ENCODE results near the gene SLIT1. TPM values are rescaled to one million over a fixed set of nuclear protein-coding genes. Genes with fewer than 3 reads are reported as not detected.
A peak's percentile ranks its signal among the peaks of the same experiment; 100 is the strongest.

SLIT1 gene
- total and polyA plus RNA-seq, 5 donors from 2014 or later = 0.32 TPM; not detected in 4

DNA sequence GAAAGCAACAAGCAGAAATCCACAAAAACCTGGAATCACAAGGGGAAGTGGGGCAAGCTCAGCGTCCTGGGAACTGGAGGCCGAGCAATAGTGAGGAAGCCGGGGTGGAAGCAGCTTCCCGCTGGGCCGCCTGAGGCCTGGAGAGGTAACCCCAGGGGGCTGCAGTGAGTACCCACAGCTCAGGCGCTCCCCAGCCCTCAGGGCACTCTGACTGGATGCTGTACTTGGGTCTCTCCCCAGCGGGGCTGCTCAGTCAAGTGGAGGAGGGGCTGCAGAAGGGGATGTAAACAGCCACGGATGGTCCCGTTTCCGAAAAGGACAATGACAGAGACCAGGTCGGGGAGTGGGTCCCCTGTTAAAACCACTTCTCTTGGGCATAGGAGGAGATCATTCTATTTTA is 50.3 kb downstream of the SLIT1 start:
- H3K4me1 ChIP-seq (ENCODE audit: control insufficient read depth, insufficient read depth, low read length, poor library complexity, severe bottlenecking) = no peaks in the 10 kb centered on the region
- no peak overlapping the region for H3K4me3 ChIP-seq (ENCODE audit: low read depth, low read length)
- no peak overlapping the region for H3K4me3 Mint-ChIP-seq
- H3K27me3 Mint-ChIP-seq = peaks cover 17% of the 10 kb centered on the region
- H3K36me3 Mint-ChIP-seq = no peaks in the 10 kb centered on the region
- no peak overlapping the region for H3K27ac Mint-ChIP-seq
- H3K36me3 ChIP-seq (ENCODE audit: control insufficient read depth, insufficient read depth, low read length) = no peaks in the 10 kb centered on the region
- no peaks in the 10 kb centered on the region for H3K9me3 ChIP-seq (ENCODE audit: control insufficient read depth in 2 of 2, low read length in 2 of 2)
- H3K9me3 Mint-ChIP-seq = no peaks in the 10 kb centered on the region
- H3K27ac ChIP-seq (ENCODE audit: insufficient read depth, low read length, poor library complexity, severe bottlenecking) = no peak overlapping the region
- peaks cover 2% of the 10 kb centered on the region for H3K27me3 ChIP-seq (ENCODE audit: control insufficient read depth, insufficient read depth, low read length)
- H3K4me1 Mint-ChIP-seq = no peaks in the 10 kb centered on the region
- no peak for ATAC-seq (ENCODE audit: low read depth in 2 of 2)
- no peak for DNase-seq

DNA sequence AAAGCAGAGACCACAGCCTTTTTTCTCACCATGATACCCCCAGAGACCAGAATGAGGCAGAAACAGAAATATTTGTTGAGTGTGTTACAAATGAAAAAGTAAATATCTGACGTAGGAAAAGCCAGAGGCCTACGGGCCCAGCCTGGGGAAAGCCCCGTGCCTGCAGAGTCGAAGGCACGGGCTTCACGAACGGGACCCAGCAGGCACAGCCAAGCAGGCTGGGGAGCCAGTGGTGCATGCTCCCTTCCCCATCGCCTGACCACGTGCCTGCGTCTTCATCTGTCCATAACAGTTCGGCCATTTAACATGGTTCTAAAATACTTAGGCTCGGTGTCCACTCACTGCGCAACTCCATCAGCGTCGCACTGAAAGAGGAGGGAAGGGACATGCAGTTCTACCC is 50.8 kb downstream of the SLIT1 start:
- Mint-ChIP-seq H3K4me3 (no peak overlapping the region), H3K36me3 (no peaks in the 10 kb centered on the region), H3K9me3 (no peaks in the 10 kb centered on the region), H3K4me1 (no peaks in the 10 kb centered on the region), H3K27me3 (peaks cover 19% of the 10 kb centered on the region), H3K27ac (no peak overlapping the region)
- DNase-seq (no peak), ATAC-seq (ENCODE audit: low read depth in 2 of 2) (no peak)
- no peak overlapping the region for H3K4me3 ChIP-seq (ENCODE audit: low read depth, low read length)
- no peaks in the 10 kb centered on the region for H3K36me3 ChIP-seq (ENCODE audit: control insufficient read depth, insufficient read depth, low read length)
- no peak overlapping the region for H3K27ac ChIP-seq (ENCODE audit: insufficient read depth, low read length, poor library complexity, severe bottlenecking)
- peaks cover 2% of the 10 kb centered on the region for H3K27me3 ChIP-seq (ENCODE audit: control insufficient read depth, insufficient read depth, low read length)
- no peaks in the 10 kb centered on the region for H3K9me3 ChIP-seq (ENCODE audit: control insufficient read depth in 2 of 2, low read length in 2 of 2)
- no peaks in the 10 kb centered on the region for H3K4me1 ChIP-seq (ENCODE audit: control insufficient read depth, insufficient read depth, low read length, poor library complexity, severe bottlenecking)

- no peak for ATAC-seq (ENCODE audit: low read depth in 2 of 2)
Observed at GRCh38 chr10:97134110-97134509, 51.6 kb downstream of the SLIT1 start.

DNA sequence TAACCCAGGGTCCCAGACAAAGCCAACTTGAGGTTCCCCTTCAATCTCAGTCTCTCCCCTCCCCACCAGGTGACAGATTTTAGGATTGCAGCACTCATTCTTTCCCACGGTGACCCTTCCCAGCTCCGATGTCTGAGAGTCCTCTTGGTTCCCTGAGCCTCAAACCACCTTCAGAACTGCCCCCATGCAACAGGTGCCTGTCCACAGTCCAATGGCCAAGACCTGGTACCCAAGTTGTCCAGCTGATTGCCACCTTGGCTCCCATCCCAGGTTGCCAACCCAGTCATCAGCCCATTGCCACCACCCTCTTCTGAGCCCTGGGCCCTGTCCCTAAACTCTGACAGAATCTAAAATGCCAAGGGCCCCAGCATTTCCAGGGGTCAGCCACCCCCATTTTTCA is 53.5 kb downstream of the SLIT1 start:
- DNase-seq (no peak), ATAC-seq (ENCODE audit: low read depth in 2 of 2) (no peak)
- H3K4me1 ChIP-seq (ENCODE audit: control insufficient read depth, insufficient read depth, low read length, poor library complexity, severe bottlenecking) = no peaks in the 10 kb centered on the region
- Mint-ChIP-seq H3K4me3 (peak overlapping the region in 1 of 4 donors; percentile 45), H3K4me1 (no peaks in the 10 kb centered on the region), H3K9me3 (peaks cover 0 to 2% (median 0%) of the 10 kb centered on the region in 7 donors), H3K27ac (no peak overlapping the region), H3K36me3 (no peaks in the 10 kb centered on the region), H3K27me3 (peaks cover 19% of the 10 kb centered on the region)
- no peaks in the 10 kb centered on the region for H3K9me3 ChIP-seq (ENCODE audit: control insufficient read depth in 2 of 2, low read length in 2 of 2)
- no peaks in the 10 kb centered on the region for H3K36me3 ChIP-seq (ENCODE audit: control insufficient read depth, insufficient read depth, low read length)
- H3K4me3 ChIP-seq (ENCODE audit: low read depth, low read length) = no peak overlapping the region
- H3K27me3 ChIP-seq (ENCODE audit: control insufficient read depth, insufficient read depth, low read length) = peaks cover 2% of the 10 kb centered on the region
- no peak overlapping the region for H3K27ac ChIP-seq (ENCODE audit: insufficient read depth, low read length, poor library complexity, severe bottlenecking)

More at GRCh38 chr10:97134110-97134509, 51.6 kb downstream of the SLIT1 start:
- Histone ChIP-seq H3K4me1 (ENCODE audit: control insufficient read depth, insufficient read depth, low read length, poor library complexity, severe bottlenecking) (no peaks in the 10 kb centered on the region), H3K4me3 (ENCODE audit: low read depth, low read length) (no peak overlapping the region), H3K27ac (ENCODE audit: insufficient read depth, low read length, poor library complexity, severe bottlenecking) (no peak overlapping the region), H3K36me3 (ENCODE audit: control insufficient read depth, insufficient read depth, low read length) (no peaks in the 10 kb centered on the region), H3K27me3 (ENCODE audit: control insufficient read depth, insufficient read depth, low read length) (peaks cover 2% of the 10 kb centered on the region), H3K9me3 (ENCODE audit: control insufficient read depth in 2 of 2, low read length in 2 of 2) (no peaks in the 10 kb centered on the region)
- H3K4me1 Mint-ChIP-seq = no peaks in the 10 kb centered on the region
- H3K27me3 Mint-ChIP-seq = peaks cover 25% of the 10 kb centered on the region
- DNase-seq = no peak
- H3K36me3 Mint-ChIP-seq = no peaks in the 10 kb centered on the region
- H3K4me3 Mint-ChIP-seq = no peak overlapping the region
- no peak overlapping the region for H3K27ac Mint-ChIP-seq
- H3K9me3 Mint-ChIP-seq = no peaks in the 10 kb centered on the region

DNA sequence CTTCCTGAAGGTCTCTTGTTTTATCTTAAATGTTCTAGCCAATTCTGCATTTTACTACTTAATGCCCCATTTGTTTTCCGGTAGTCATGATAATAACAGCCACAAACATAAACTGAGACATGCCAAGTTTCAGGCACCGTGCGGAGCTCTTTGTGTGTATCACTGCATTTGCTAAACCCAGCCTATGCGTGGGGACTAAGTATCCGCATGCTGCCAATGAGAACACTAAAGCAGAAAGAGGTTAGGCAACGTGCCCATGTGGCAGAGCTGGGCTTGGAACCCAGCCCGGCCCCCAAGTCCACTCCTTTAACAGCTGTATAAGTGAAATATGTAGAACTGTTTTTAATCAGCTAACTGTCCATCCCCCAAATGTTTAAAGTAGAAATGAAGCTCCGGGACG is 54.1 kb downstream of the SLIT1 start:
- DNase-seq (no peak), ATAC-seq (ENCODE audit: low read depth in 2 of 2) (no peak)
- Mint-ChIP-seq H3K36me3 (no peaks in the 10 kb centered on the region), H3K4me3 (no peak overlapping the region), H3K4me1 (no peaks in the 10 kb centered on the region), H3K27me3 (peaks cover 19% of the 10 kb centered on the region), H3K9me3 (peaks cover 0 to 2% (median 0%) of the 10 kb centered on the region in 7 donors), H3K27ac (no peak overlapping the region)
- H3K9me3 ChIP-seq (ENCODE audit: control insufficient read depth in 2 of 2, low read length in 2 of 2) = no peaks in the 10 kb centered on the region
- H3K36me3 ChIP-seq (ENCODE audit: control insufficient read depth, insufficient read depth, low read length) = no peaks in the 10 kb centered on the region
- no peak overlapping the region for H3K4me3 ChIP-seq (ENCODE audit: low read depth, low read length)
- H3K4me1 ChIP-seq (ENCODE audit: control insufficient read depth, insufficient read depth, low read length, poor library complexity, severe bottlenecking) = no peaks in the 10 kb centered on the region
- H3K27ac ChIP-seq (ENCODE audit: insufficient read depth, low read length, poor library complexity, severe bottlenecking) = no peak overlapping the region
- H3K27me3 ChIP-seq (ENCODE audit: control insufficient read depth, insufficient read depth, low read length) = peaks cover 2% of the 10 kb centered on the region

- H3K4me1 ChIP-seq (ENCODE audit: control insufficient read depth, insufficient read depth, low read length, poor library complexity, severe bottlenecking) = no peaks in the 10 kb centered on the region
- no peak for DNase-seq
- no peaks in the 10 kb centered on the region for H3K9me3 ChIP-seq (ENCODE audit: control insufficient read depth in 2 of 2, low read length in 2 of 2)
- Mint-ChIP-seq H3K27ac (no peak overlapping the region), H3K36me3 (no peaks in the 10 kb centered on the region), H3K4me1 (no peaks in the 10 kb centered on the region), H3K4me3 (no peak overlapping the region), H3K27me3 (peaks cover 19% of the 10 kb centered on the region), H3K9me3 (peaks cover 0 to 2% (median 0%) of the 10 kb centered on the region in 7 donors)
- no peak overlapping the region for H3K4me3 ChIP-seq (ENCODE audit: low read depth, low read length)
- H3K27ac ChIP-seq (ENCODE audit: insufficient read depth, low read length, poor library complexity, severe bottlenecking) = no peak overlapping the region
- H3K27me3 ChIP-seq (ENCODE audit: control insufficient read depth, insufficient read depth, low read length) = no peaks in the 10 kb centered on the region
- H3K36me3 ChIP-seq (ENCODE audit: control insufficient read depth, insufficient read depth, low read length) = no peaks in the 10 kb centered on the region
- ATAC-seq (ENCODE audit: low read depth in 2 of 2) = no peak
Observed at GRCh38 chr10:97131181-97131628, 54.6 kb downstream of the SLIT1 start.

- peaks cover 16% of the 10 kb centered on the region for H3K27me3 Mint-ChIP-seq
- no peaks in the 10 kb centered on the region for H3K36me3 Mint-ChIP-seq
- H3K27ac ChIP-seq (ENCODE audit: insufficient read depth, low read length, poor library complexity, severe bottlenecking) = no peak overlapping the region
- H3K9me3 Mint-ChIP-seq = peaks cover 0 to 2% (median 0%) of the 10 kb centered on the region in 7 donors
- DNase-seq = no peak
- no peak overlapping the region for H3K4me3 Mint-ChIP-seq
- H3K4me1 Mint-ChIP-seq = no peaks in the 10 kb centered on the region
- H3K27ac Mint-ChIP-seq = no peak overlapping the region
- H3K9me3 ChIP-seq (ENCODE audit: control insufficient read depth in 2 of 2, low read length in 2 of 2) = no peaks in the 10 kb centered on the region
- no peaks in the 10 kb centered on the region for H3K36me3 ChIP-seq (ENCODE audit: control insufficient read depth, insufficient read depth, low read length)
- no peak for ATAC-seq (ENCODE audit: low read depth in 2 of 2)
- no peaks in the 10 kb centered on the region for H3K27me3 ChIP-seq (ENCODE audit: control insufficient read depth, insufficient read depth, low read length)
- H3K4me3 ChIP-seq (ENCODE audit: low read depth, low read length) = no peak overlapping the region
- no peaks in the 10 kb centered on the region for H3K4me1 ChIP-seq (ENCODE audit: control insufficient read depth, insufficient read depth, low read length, poor library complexity, severe bottlenecking)
Observed at GRCh38 chr10:97129666-97130065, 56.1 kb downstream of the SLIT1 start.

- Mint-ChIP-seq H3K27me3 (peaks cover 16% of the 10 kb centered on the region), H3K9me3 (peaks cover 0 to 2% (median 0%) of the 10 kb centered on the region in 7 donors), H3K36me3 (no peaks in the 10 kb centered on the region), H3K27ac (no peak overlapping the region), H3K4me3 (no peak overlapping the region), H3K4me1 (no peaks in the 10 kb centered on the region)
- no peak overlapping the region for H3K27ac ChIP-seq (ENCODE audit: insufficient read depth, low read length, poor library complexity, severe bottlenecking)
- no peak overlapping the region for H3K4me3 ChIP-seq (ENCODE audit: low read depth, low read length)
- H3K36me3 ChIP-seq (ENCODE audit: control insufficient read depth, insufficient read depth, low read length) = no peaks in the 10 kb centered on the region
- H3K4me1 ChIP-seq (ENCODE audit: control insufficient read depth, insufficient read depth, low read length, poor library complexity, severe bottlenecking) = no peaks in the 10 kb centered on the region
- H3K9me3 ChIP-seq (ENCODE audit: control insufficient read depth in 2 of 2, low read length in 2 of 2) = no peaks in the 10 kb centered on the region
- ATAC-seq (ENCODE audit: low read depth in 2 of 2) (no peak), DNase-seq (no peak)
- no peaks in the 10 kb centered on the region for H3K27me3 ChIP-seq (ENCODE audit: control insufficient read depth, insufficient read depth, low read length)
Observed at GRCh38 chr10:97128516-97129154, 57.1 kb downstream of the SLIT1 start.

Data from CD4-positive, CD25-positive, alpha-beta regulatory T cell (primary cell).